GM12892 (cell line): ENCODE results near the gene WDR1.

ENCODE experiments used
- POLR2A ChIP-seq: IDR thresholded peaks from 2 replicates; pipeline ENCODE4 v1.6.1; 2011; ENCODE audit warnings: low read depth, low read length, control low read depth
- POLR2AphosphoS5 ChIP-seq: IDR thresholded peaks from 2 replicates; pipeline ENCODE4 v1.6.1; 2011; ENCODE audit warnings: low read depth, low read length, control low read depth
- TAF1 ChIP-seq: IDR thresholded peaks from 2 replicates; pipeline ENCODE4 v1.6.1; 2011; ENCODE audit warnings: low read depth, mild to moderate bottlenecking, control low read depth, low read length, borderline replicate concordance

DNA sequence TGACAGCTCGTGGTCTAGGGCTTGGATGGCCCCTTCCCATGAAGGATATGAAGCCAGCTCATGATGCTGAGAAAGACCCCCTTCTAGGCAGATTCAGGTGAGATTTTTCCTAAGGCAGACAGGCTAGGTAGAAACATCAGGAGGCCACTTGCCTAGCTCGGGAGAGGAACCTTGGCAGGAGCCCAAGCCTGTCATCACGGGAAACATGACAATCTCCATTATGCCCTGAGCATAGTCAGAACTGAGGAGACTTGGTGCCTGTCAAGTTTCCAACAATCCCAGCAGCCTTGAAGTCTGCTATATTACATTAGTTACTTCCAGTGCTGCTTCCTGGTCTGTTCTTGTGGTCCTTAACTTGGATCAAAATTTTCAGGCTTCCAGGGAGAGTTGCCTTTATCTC is 18.7 kb upstream of the WDR1 start:
- TF ChIP-seq POLR2A, result no peak
- no peak for TF ChIP-seq POLR2AphosphoS5
- no peak for TF ChIP-seq TAF1
